HG02938 (cell line): ENCODE data around the gene PDZD11.
"Not testable (repeated sequence)": the region's sequence is repeated elsewhere in the genome, so short reads cannot be mapped to it uniquely, and the experiment has no call there.

Experiments used
- ATAC-seq: cut with Tn5 transposase; IDR thresholded peaks from one replicate; pipeline ENCODE4 v1.9.1; 2021; ENCODE audit warnings: mild to moderate bottlenecking, moderate library complexity; ENCODE audit not compliant: unreplicated experiment

PDZD11 gene

GRCh38 chrX:70257423-70258288, 32.1 kb downstream of the PDZD11 start:
- no peak for ATAC-seq

GRCh38 chrX:70255452-70255851, 34.3 kb downstream of the PDZD11 start:
- no peak for ATAC-seq

- no peak for ATAC-seq
Observed at GRCh38 chrX:70254909-70255308, 34.8 kb downstream of the PDZD11 start.

- ATAC-seq: no peak
Observed at GRCh38 chrX:70254063-70254400, 35.7 kb downstream of the PDZD11 start.

GRCh38 chrX:70253377-70254062, 36.2 kb downstream of the PDZD11 start:
- no peak for ATAC-seq

- no peak for ATAC-seq
Observed at GRCh38 chrX:70252491-70252890, 37.2 kb downstream of the PDZD11 start.

- no peak for ATAC-seq
Observed at GRCh38 chrX:70247252-70247651, 42.5 kb downstream of the PDZD11 start.

GRCh38 chrX:70244881-70245280, 44.8 kb downstream of the PDZD11 start:
- no peak for ATAC-seq

- not testable (repeated sequence) for ATAC-seq
Observed at GRCh38 chrX:70243601-70244000, 46.1 kb downstream of the PDZD11 start.

GRCh38 chrX:70241501-70241900, 48.2 kb downstream of the PDZD11 start:
- no peak for ATAC-seq

GRCh38 chrX:70240751-70241150, 49.0 kb downstream of the PDZD11 start:
- ATAC-seq: no peak
